ENCODE measurements around the gene ACAA1. TPM values are rescaled to one million over a fixed set of nuclear protein-coding genes. Genes with fewer than 3 reads are reported as not detected.
"Not testable (repeated sequence)": the region's sequence is repeated elsewhere in the genome, so short reads cannot be mapped to it uniquely, and the experiment has no call there.

Gene ACAA1
- total RNA-seq, 2 experiments from 2014 or later: 99.7 to 104 TPM

- DNase-seq; H3K36me3 Mint-ChIP-seq (ENCODE audit: low read depth); H3K4me3 Mint-ChIP-seq; POLR2A ChIA-PET; H3K9me3 Mint-ChIP-seq (ENCODE audit: insufficient read depth); ATAC-seq; H3K27ac Mint-ChIP-seq; H3K4me1 Mint-ChIP-seq (ENCODE audit: low read depth); H3K27me3 Mint-ChIP-seq (ENCODE audit: low read depth); CTCF ChIA-PET: not testable (repeated sequence)
These were observed 53.7 kb downstream of the ACAA1 start for GRCh38 chr3:38083254-38083653.

GRCh38 chr3:38082296-38082695 is 54.6 kb downstream of the ACAA1 start:
- POLR2A ChIA-PET; H3K9me3 Mint-ChIP-seq (ENCODE audit: insufficient read depth); CTCF ChIA-PET; DNase-seq; H3K36me3 Mint-ChIP-seq (ENCODE audit: low read depth); H3K27me3 Mint-ChIP-seq (ENCODE audit: low read depth); H3K27ac Mint-ChIP-seq; H3K4me1 Mint-ChIP-seq (ENCODE audit: low read depth); H3K4me3 Mint-ChIP-seq; ATAC-seq: not testable (repeated sequence)

- H3K36me3 Mint-ChIP-seq (ENCODE audit: low read depth); H3K27ac Mint-ChIP-seq; DNase-seq; POLR2A ChIA-PET; H3K27me3 Mint-ChIP-seq (ENCODE audit: low read depth); H3K4me1 Mint-ChIP-seq (ENCODE audit: low read depth); H3K9me3 Mint-ChIP-seq (ENCODE audit: insufficient read depth); ATAC-seq; CTCF ChIA-PET; H3K4me3 Mint-ChIP-seq: not testable (repeated sequence)
These were observed 59.9 kb downstream of the ACAA1 start for GRCh38 chr3:38077073-38077472.

Other genes with a start within 250 kb of the ACAA1 start
- gene VILL, start 146.3 kb downstream of the ACAA1 start, total RNA-seq: 10 to 100 TPM; 14.6 to 15.1 TPM
- 10 to 100 TPM in 1 of 2 experiments, 1 to 10 TPM in 1; 9.7 to 10.1 TPM for gene PLCD1, start 107.5 kb downstream of the ACAA1 start, total RNA-seq
- gene DLEC1, start 97.9 kb downstream of the ACAA1 start, total RNA-seq: under 1 TPM; 0.26 to 0.60 TPM
- gene MYD88, start 1.5 kb upstream of the ACAA1 start, total RNA-seq: 10 to 100 TPM; 72.5 to 78.6 TPM
- 10 to 100 TPM; 56.9 to 60.3 TPM for gene OXSR1, start 28.4 kb upstream of the ACAA1 start, total RNA-seq
- 1 to 10 TPM in 1 of 2 experiments, under 1 TPM in 1; 0.58 to 1.0 TPM for gene SLC22A13, start 128.7 kb upstream of the ACAA1 start, total RNA-seq
- gene SLC22A14, start 145.2 kb upstream of the ACAA1 start, total RNA-seq: not detected
- 1 to 10 TPM; 5.3 to 6.1 TPM for gene XYLB, start 209.7 kb upstream of the ACAA1 start, total RNA-seq

Measured in activated CD8-positive, alpha-beta T cell treated with anti-CD3 and anti-CD28 coated beads, Interleukin-2, amount 10 ng/mL, durations not matched to agents 7 days and 5 days (primary cell).